Measurements from ENCODE around the gene UBE2B. TPM values are rescaled to one million over a fixed set of nuclear protein-coding genes. Genes with fewer than 3 reads are reported as not detected.

UBE2B gene
- total RNA-seq, 1 donor from 2014 or later: 69.1 TPM

- no peak for TF ChIP-seq CTCF (IDR thresholded peaks at IDR 0.05; ENCODE audit: unreplicated experiment)
- no peaks in the 10 kb centered on the region for H3K9me3 Mint-ChIP-seq
- no peaks in the 10 kb centered on the region for H3K27me3 Mint-ChIP-seq (ENCODE audit: low read depth)
- no peak overlapping the region for H3K4me3 Mint-ChIP-seq
- H3K4me1 Mint-ChIP-seq: peaks cover 20% of the 10 kb centered on the region
- no peaks in the 10 kb centered on the region for H3K36me3 Mint-ChIP-seq
- DNase-seq (ENCODE audit: low spot score in 2 of 2, unreplicated experiment in 2 of 2): no peak
- no peak overlapping the region for H3K27ac Mint-ChIP-seq
Observed at GRCh38 chr5:134435560-134435959, 64.2 kb downstream of the UBE2B start.

GRCh38 chr5:134436523-134437339, 65.4 kb downstream of the UBE2B start:
- no peak overlapping the region for H3K4me3 Mint-ChIP-seq

DNA sequence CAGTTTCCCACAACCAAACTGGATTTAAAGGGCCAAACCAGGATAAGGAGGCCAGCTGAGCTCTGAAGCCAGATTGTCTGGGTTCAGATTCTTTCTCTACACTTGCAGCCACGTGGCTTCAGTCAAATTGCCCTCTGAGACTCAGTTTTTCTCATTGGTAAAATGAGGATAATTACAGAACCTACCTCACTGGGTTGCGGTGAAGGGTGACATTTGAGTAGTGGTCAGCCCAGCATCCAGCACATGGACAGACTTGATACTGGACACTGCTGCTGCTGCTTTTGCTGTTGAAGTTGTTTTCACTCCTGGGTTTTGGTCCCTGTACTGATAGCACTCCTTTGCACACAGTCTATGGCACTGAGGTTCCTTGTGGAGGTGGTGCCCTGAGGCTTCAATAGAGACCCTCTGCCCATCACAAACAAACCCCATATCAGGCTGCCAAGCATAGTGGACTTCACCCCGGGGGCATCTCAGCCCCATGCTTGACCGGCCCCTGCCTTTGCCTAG, 66.0 kb downstream of the UBE2B start:
- H3K27me3 Mint-ChIP-seq (ENCODE audit: low read depth): no peaks in the 10 kb centered on the region
- no peak for TF ChIP-seq CTCF (IDR thresholded peaks at IDR 0.05; ENCODE audit: unreplicated experiment)
- no peak overlapping the region for H3K27ac Mint-ChIP-seq
- no peaks in the 10 kb centered on the region for H3K36me3 Mint-ChIP-seq
- DNase-seq (ENCODE audit: low spot score in 2 of 2, unreplicated experiment in 2 of 2): no peak
- H3K4me1 Mint-ChIP-seq: peaks cover 16% of the 10 kb centered on the region
- no peak overlapping the region for H3K4me3 Mint-ChIP-seq
- no peaks in the 10 kb centered on the region for H3K9me3 Mint-ChIP-seq

More at GRCh38 chr5:134436523-134437339, 65.4 kb downstream of the UBE2B start:
- no peaks in the 10 kb centered on the region for H3K9me3 Mint-ChIP-seq
- TF ChIP-seq CTCF (IDR thresholded peaks at IDR 0.05; ENCODE audit: unreplicated experiment): no peak
- H3K27me3 Mint-ChIP-seq (ENCODE audit: low read depth): no peaks in the 10 kb centered on the region
- no peak overlapping the region for H3K27ac Mint-ChIP-seq
- peaks cover 20% of the 10 kb centered on the region for H3K4me1 Mint-ChIP-seq
- H3K36me3 Mint-ChIP-seq: no peaks in the 10 kb centered on the region
- no peak for DNase-seq (ENCODE audit: low spot score in 2 of 2, unreplicated experiment in 2 of 2)

GRCh38 chr5:134437847-134438581, 66.6 kb downstream of the UBE2B start:
- no peak for DNase-seq (ENCODE audit: low spot score in 2 of 2, unreplicated experiment in 2 of 2)
- Mint-ChIP-seq H3K36me3 (no peaks in the 10 kb centered on the region), H3K9me3 (no peaks in the 10 kb centered on the region), H3K4me3 (no peak overlapping the region), H3K27ac (no peak overlapping the region), H3K27me3 (ENCODE audit: low read depth) (no peaks in the 10 kb centered on the region), H3K4me1 (peaks cover 16% of the 10 kb centered on the region)
- TF ChIP-seq CTCF (IDR thresholded peaks at IDR 0.05; ENCODE audit: unreplicated experiment): no peak

GRCh38 chr5:134438721-134439123, 67.4 kb downstream of the UBE2B start:
- peak overlapping the region; percentile 44 for H3K27ac Mint-ChIP-seq
- peaks cover 16% of the 10 kb centered on the region for H3K4me1 Mint-ChIP-seq

More at GRCh38 chr5:134438721-134439123, 67.4 kb downstream of the UBE2B start:
- Mint-ChIP-seq H3K27me3 (ENCODE audit: low read depth) (no peaks in the 10 kb centered on the region), H3K9me3 (no peaks in the 10 kb centered on the region), H3K4me3 (no peak overlapping the region), H3K36me3 (no peaks in the 10 kb centered on the region)
- no peak for TF ChIP-seq CTCF (IDR thresholded peaks at IDR 0.05; ENCODE audit: unreplicated experiment)
- DNase-seq (ENCODE audit: low spot score in 2 of 2, unreplicated experiment in 2 of 2): no peak

Measured in mesothelial cell of epicardium (in vitro differentiated cells).